ENCODE data around the gene ARID5B.

ARID5B gene

DNA sequence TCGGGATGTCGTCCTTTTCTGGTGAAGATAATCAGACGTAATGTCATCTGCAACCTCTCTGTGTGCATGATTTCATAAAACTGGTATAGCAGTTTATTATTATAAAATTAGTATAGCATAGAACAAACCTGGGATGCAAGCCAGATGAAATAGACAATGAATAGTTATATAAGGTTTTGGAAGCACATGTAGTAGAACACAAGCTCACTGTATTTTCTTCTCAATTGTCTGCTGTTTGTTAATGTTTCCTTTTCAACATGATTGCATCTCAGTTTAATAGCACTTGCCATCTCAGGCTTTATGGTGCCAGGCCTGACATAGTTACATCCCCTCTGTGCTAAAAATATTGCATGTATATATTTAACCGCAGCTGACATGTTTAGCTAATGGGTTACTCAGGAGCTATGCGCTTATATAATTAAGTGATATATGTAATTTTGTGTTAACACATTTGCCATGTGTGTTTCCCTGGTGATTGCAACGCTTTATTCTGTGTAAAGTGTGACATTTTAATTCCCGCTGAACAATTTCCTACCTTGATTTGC, 132.7 kb downstream of the ARID5B start:
- no peaks in the 10 kb centered on the region for H4K20me1 ChIP-seq (ENCODE audit: insufficient read depth, low read length)
- no peaks in the 10 kb centered on the region for H3K27me3 ChIP-seq (replicated peaks; ENCODE audit: insufficient read depth, low read length)
- no peak for DNase-seq
- H3K4me1 ChIP-seq (ENCODE audit: low read length): peaks cover 19% of the 10 kb centered on the region
- H3K9ac ChIP-seq (ENCODE audit: low read length): no peak overlapping the region
- no peaks in the 10 kb centered on the region for H3K9me3 ChIP-seq (replicated peaks; ENCODE audit: insufficient read depth, low read length)
- H3K9me2 ChIP-seq (replicated peaks; ENCODE audit: insufficient read depth, low read length): no peaks in the 10 kb centered on the region
- H3F3A ChIP-seq (ENCODE audit: insufficient read depth, low read length): 0 out of 2 replicates have a peak, but pooled peaks cover 4% of the 10 kb centered on the region
- no peaks in the 10 kb centered on the region for H3K36me3 ChIP-seq (replicated peaks; ENCODE audit: insufficient read depth, low read length)
- H3K4me3 ChIP-seq (ENCODE audit: low read length): no peak overlapping the region
- H3K79me2 ChIP-seq (ENCODE audit: low read length): peaks cover 83% of the 10 kb centered on the region
- H3K4me2 ChIP-seq (ENCODE audit: low read depth, low read length): no peak overlapping the region
- TF ChIP-seq EZH2phosphoT487 (IDR thresholded peaks at IDR 0.05; ENCODE audit: low read length): no peak
- TF ChIP-seq EZH2 (optimal IDR thresholded peaks at IDR 0.05; ENCODE audit: low read depth, low read length): no peak
- TF ChIP-seq, protein P1, sequence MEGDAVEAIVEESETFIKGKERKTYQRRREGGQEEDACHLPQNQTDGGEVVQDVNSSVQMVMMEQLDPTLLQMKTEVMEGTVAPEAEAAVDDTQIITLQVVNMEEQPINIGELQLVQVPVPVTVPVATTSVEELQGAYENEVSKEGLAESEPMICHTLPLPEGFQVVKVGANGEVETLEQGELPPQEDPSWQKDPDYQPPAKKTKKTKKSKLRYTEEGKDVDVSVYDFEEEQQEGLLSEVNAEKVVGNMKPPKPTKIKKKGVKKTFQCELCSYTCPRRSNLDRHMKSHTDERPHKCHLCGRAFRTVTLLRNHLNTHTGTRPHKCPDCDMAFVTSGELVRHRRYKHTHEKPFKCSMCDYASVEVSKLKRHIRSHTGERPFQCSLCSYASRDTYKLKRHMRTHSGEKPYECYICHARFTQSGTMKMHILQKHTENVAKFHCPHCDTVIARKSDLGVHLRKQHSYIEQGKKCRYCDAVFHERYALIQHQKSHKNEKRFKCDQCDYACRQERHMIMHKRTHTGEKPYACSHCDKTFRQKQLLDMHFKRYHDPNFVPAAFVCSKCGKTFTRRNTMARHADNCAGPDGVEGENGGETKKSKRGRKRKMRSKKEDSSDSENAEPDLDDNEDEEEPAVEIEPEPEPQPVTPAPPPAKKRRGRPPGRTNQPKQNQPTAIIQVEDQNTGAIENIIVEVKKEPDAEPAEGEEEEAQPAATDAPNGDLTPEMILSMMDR (IDR thresholded peaks at IDR 0.05; ENCODE audit: low read length): no peak
- H2AFZ ChIP-seq (ENCODE audit: low read length): no peak overlapping the region
- H3K27ac ChIP-seq (ENCODE audit: low read length): no peak overlapping the region

DNA sequence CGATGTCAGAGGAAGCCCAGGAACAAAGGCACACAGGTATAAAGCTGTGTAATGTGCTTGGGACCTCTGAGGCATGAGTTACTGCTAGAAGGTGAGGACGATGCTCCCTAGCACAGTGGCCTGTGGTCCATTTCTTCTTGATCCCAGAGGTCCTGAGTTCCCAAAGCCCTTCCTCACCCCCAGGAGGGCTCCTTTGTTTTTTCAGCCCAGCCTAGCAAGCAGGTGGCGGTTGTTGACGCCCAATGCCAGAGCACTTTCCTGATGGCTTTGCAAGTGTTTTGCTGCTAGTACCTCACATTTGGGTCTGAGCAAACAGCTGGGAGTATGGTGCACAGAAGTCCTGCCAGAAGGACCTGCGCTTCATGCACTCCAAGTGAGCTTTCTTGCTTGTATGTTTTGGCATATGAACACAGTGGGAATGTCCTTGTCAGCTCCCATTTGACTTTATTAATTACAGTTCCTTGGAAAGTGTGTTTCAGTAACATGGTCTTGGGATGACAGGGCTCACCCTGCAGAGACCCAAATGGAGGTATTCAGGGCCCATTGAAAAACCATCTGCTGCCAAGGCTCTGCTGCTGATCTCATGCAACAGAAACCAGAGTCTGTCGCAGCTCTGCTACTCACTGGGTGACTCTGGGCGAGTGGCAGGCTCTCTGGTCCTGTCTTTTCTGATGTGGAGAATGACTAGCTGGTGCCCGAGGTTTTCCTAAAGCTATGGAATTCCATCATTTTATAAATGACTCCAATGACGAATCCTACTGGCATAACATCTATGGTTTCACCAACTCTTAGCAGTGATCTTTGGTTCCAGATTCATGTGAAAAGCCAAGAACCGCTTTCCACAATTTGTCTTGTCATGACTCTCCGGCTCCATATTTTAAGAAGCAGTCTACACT, 134.9 kb downstream of the ARID5B start:
- no peak for DNase-seq
- peaks cover 88% of the 10 kb centered on the region for H3K79me2 ChIP-seq (ENCODE audit: low read length)
- no peak overlapping the region for H2AFZ ChIP-seq (ENCODE audit: low read length)
- H3K4me1 ChIP-seq (ENCODE audit: low read length): peaks cover 36% of the 10 kb centered on the region
- no peaks in the 10 kb centered on the region for H3K36me3 ChIP-seq (replicated peaks; ENCODE audit: insufficient read depth, low read length)
- no peaks in the 10 kb centered on the region for H4K20me1 ChIP-seq (ENCODE audit: insufficient read depth, low read length)
- H3K4me3 ChIP-seq (ENCODE audit: low read length): no peak overlapping the region
- H3K4me2 ChIP-seq (ENCODE audit: low read depth, low read length): no peak overlapping the region
- no peak overlapping the region for H3K9ac ChIP-seq (ENCODE audit: low read length)
- H3F3A ChIP-seq (ENCODE audit: insufficient read depth, low read length): 0 out of 2 replicates have a peak, but pooled peaks cover 4% of the 10 kb centered on the region
- no peak overlapping the region for H3K27ac ChIP-seq (ENCODE audit: low read length)
- H3K9me2 ChIP-seq (replicated peaks; ENCODE audit: insufficient read depth, low read length): no peaks in the 10 kb centered on the region
- no peaks in the 10 kb centered on the region for H3K9me3 ChIP-seq (replicated peaks; ENCODE audit: insufficient read depth, low read length)
- H3K27me3 ChIP-seq (replicated peaks; ENCODE audit: insufficient read depth, low read length): no peaks in the 10 kb centered on the region
- TF ChIP-seq EZH2phosphoT487 (IDR thresholded peaks at IDR 0.05; ENCODE audit: low read length) (no peak), EZH2 (optimal IDR thresholded peaks at IDR 0.05; ENCODE audit: low read depth, low read length) (no peak)
- TF ChIP-seq, protein P1 (IDR thresholded peaks at IDR 0.05; ENCODE audit: low read length): no peak

DNA sequence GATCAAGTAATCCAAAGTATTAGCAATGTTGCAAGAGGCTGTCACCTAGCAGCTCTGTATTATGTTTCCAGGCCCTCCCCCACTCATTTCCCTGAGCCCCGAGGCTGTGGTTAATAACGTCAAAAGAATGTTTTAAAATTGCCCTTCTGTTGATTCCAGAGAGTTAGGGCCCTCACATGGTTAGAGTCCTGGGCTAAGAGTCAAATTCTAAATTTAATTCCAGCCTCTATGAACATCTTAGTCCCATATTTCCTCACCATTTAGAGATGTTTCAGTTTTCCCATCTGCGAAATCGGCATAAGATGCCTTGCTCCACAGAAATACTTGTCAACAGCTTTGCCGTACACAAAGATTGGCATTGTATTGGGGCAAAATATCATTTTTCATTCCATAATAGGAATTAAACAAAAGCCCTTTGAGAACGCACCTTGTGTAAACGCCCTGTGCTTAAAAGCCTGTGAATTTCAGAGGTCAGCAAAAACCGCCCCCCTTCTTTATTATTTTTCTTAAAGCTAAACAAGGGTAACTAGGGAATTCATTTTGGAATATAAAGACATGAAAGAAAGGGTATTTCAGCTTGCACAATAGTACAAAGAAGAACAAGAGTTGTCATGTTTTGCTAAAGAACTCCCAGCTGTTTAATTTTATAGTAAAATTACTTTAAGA, 135.8 kb downstream of the ARID5B start:
- Histone ChIP-seq H3K9me2 (replicated peaks; ENCODE audit: insufficient read depth, low read length) (no peaks in the 10 kb centered on the region), H3K4me3 (ENCODE audit: low read length) (no peak overlapping the region), H3K9ac (ENCODE audit: low read length) (no peak overlapping the region), H3K27ac (ENCODE audit: low read length) (no peak overlapping the region; the same call in 1 of the 2 replicates), H3K4me2 (ENCODE audit: low read depth, low read length) (no peak overlapping the region), H2AFZ (ENCODE audit: low read length) (no peak overlapping the region), H3F3A (ENCODE audit: insufficient read depth, low read length) (0 out of 2 replicates have a peak, but pooled peaks cover 4% of the 10 kb centered on the region), H3K9me3 (replicated peaks; ENCODE audit: insufficient read depth, low read length) (no peaks in the 10 kb centered on the region), H3K36me3 (replicated peaks; ENCODE audit: insufficient read depth, low read length) (no peaks in the 10 kb centered on the region), H3K27me3 (replicated peaks; ENCODE audit: insufficient read depth, low read length) (no peaks in the 10 kb centered on the region), H4K20me1 (ENCODE audit: insufficient read depth, low read length) (no peaks in the 10 kb centered on the region), H3K79me2 (ENCODE audit: low read length) (peaks cover 88% of the 10 kb centered on the region), H3K4me1 (ENCODE audit: low read length) (peaks cover 43% of the 10 kb centered on the region)
- TF ChIP-seq, protein P1 (IDR thresholded peaks at IDR 0.05; ENCODE audit: low read length): no peak
- TF ChIP-seq EZH2 (optimal IDR thresholded peaks at IDR 0.05; ENCODE audit: low read depth, low read length): no peak
- no peak for TF ChIP-seq EZH2phosphoT487 (IDR thresholded peaks at IDR 0.05; ENCODE audit: low read length)
- DNase-seq: no peak
